Liver (tissue), 3 donors: ENCODE measurements around the gene DHCR24.

Experiments
- HNF4A ChIP-seq, 2 donors: conservative IDR thresholded peaks; 2 replicates each; pipeline ENCODE4 v1.6.1; 2016; ENCODE audit warnings: antibody characterized with exemption in 2 of 2, mild to moderate bottlenecking in 2 of 2
- RXRA ChIP-seq, 2 donors: IDR thresholded peaks; 2 replicates each; pipeline ENCODE4 v1.6.1; 2017 to 2018; ENCODE audit warnings: antibody characterized with exemption in 2 of 2, mild to moderate bottlenecking in 1 of 2
- TAF1 ChIP-seq: conservative IDR thresholded peaks from 2 replicates; pipeline ENCODE4 v1.6.1; 2016; ENCODE audit warnings: antibody characterized with exemption, mild to moderate bottlenecking
- TF ChIP-seq, protein P1 (sequence below): IDR thresholded peaks from 2 replicates; pipeline ENCODE4 v1.6.1; 2016; ENCODE audit warnings: antibody characterized with exemption
- TF ChIP-seq, protein P2 (sequence below): fragments of 150-350 bp; IDR thresholded peaks from 2 replicates; pipeline ENCODE4 v1.5.1; 2017; ENCODE audit warnings: improper control_type of control experiment, low read depth, low read length; ENCODE audit not compliant: missing input control
- TF ChIP-seq, protein P3 (sequence below): IDR thresholded peaks from 2 replicates; pipeline ENCODE4 v1.6.1; 2016; ENCODE audit warnings: antibody characterized with exemption, mild to moderate bottlenecking
- donor health status: healthy.
- donor health status: healthy.

DNA sequence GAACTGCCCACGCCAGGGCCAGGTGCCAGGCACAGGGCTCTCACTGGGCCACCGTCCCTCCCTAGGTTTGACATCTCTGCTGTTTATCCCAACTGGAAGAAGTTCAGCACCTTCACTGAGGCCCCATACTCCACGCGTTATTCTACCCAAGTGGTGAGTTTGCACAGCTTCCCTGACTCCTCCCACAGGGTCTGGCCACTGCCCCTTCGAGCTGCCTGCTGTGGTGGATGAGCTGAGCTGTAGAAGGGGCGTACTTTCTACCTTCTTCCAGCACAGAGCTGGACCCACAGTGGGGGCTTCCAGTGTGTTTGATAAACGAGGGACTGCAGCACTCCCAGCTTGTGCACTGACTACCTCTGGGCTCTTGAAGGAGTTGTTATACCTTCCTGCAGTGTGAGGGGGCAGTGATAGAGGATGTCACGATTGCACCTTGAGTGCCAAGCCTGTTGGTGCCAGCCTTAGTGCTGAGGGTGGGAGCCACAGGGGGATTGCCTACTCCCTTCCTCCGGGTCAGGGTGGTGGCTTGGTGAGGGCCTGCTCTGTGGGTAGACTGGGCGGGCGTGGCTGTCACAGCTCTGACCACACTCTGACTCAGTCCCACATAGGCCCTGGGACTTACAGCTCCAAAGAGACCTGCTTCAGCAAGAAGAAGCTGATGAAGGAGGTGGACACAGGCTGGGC lies 79.9 kb downstream of the DHCR24 start:
- TF ChIP-seq, protein P1, sequence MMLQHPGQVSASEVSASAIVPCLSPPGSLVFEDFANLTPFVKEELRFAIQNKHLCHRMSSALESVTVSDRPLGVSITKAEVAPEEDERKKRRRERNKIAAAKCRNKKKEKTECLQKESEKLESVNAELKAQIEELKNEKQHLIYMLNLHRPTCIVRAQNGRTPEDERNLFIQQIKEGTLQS: no peak
- TF ChIP-seq, protein P2, sequence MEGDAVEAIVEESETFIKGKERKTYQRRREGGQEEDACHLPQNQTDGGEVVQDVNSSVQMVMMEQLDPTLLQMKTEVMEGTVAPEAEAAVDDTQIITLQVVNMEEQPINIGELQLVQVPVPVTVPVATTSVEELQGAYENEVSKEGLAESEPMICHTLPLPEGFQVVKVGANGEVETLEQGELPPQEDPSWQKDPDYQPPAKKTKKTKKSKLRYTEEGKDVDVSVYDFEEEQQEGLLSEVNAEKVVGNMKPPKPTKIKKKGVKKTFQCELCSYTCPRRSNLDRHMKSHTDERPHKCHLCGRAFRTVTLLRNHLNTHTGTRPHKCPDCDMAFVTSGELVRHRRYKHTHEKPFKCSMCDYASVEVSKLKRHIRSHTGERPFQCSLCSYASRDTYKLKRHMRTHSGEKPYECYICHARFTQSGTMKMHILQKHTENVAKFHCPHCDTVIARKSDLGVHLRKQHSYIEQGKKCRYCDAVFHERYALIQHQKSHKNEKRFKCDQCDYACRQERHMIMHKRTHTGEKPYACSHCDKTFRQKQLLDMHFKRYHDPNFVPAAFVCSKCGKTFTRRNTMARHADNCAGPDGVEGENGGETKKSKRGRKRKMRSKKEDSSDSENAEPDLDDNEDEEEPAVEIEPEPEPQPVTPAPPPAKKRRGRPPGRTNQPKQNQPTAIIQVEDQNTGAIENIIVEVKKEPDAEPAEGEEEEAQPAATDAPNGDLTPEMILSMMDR: no peak
- no peak for TF ChIP-seq HNF4A (conservative IDR thresholded peaks at IDR 0.05)
- TF ChIP-seq, protein P3, sequence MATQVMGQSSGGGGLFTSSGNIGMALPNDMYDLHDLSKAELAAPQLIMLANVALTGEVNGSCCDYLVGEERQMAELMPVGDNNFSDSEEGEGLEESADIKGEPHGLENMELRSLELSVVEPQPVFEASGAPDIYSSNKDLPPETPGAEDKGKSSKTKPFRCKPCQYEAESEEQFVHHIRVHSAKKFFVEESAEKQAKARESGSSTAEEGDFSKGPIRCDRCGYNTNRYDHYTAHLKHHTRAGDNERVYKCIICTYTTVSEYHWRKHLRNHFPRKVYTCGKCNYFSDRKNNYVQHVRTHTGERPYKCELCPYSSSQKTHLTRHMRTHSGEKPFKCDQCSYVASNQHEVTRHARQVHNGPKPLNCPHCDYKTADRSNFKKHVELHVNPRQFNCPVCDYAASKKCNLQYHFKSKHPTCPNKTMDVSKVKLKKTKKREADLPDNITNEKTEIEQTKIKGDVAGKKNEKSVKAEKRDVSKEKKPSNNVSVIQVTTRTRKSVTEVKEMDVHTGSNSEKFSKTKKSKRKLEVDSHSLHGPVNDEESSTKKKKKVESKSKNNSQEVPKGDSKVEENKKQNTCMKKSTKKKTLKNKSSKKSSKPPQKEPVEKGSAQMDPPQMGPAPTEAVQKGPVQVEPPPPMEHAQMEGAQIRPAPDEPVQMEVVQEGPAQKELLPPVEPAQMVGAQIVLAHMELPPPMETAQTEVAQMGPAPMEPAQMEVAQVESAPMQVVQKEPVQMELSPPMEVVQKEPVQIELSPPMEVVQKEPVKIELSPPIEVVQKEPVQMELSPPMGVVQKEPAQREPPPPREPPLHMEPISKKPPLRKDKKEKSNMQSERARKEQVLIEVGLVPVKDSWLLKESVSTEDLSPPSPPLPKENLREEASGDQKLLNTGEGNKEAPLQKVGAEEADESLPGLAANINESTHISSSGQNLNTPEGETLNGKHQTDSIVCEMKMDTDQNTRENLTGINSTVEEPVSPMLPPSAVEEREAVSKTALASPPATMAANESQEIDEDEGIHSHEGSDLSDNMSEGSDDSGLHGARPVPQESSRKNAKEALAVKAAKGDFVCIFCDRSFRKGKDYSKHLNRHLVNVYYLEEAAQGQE: no peak
- no peak for TF ChIP-seq TAF1
- no peak for TF ChIP-seq RXRA (IDR thresholded peaks at IDR 0.05)
